Measurements from ENCODE around the gene ZNF695.
"Not testable (repeated sequence)": the region's sequence is repeated elsewhere in the genome, so short reads cannot be mapped to it uniquely, and the experiment has no call there.

The ZNF695 gene
- total RNA-seq: 0 to 0.07 reads per million in 2 donors

DNA sequence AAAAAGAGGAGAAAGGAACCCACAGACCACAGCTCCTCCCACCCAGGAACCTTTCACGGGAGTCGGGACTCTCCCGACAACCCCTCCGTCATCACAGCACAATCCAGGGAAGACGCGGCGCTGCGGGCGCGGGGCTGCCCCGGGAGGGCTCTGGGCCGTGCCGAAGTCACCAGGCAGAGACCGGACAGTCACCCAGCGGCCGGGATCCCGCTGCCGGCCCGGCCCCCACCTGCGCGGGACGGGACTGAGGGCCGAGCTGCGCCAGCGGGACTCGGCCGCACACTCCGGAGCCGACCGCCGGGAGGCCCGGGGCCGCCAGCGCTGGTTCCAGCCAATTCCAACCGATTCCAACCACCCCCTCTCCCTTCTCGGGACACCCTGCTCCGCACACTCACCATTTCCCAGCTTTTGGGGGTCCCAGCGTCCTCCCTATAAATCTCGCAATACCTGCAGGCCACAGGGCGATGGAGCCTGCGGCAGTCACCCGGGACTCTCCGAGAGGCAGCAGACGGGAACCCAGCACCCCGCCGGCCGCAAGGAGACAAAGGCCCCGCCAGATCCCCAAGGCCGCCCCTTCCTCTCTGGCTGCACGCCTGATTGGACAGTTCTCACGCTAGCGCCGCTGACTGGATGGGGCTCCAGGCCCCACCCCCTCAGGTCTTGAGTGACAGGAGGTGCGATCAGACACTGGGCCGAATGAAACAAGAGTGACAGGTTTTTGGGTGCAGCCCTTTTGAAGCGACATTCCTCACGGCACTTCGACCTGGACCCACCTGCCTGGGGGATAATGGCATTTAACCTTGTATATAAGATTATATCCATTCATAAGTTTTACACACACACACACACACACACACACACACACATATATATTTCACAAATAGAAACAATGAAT, at the start of gene ZNF695:
Gene ZNF695 (minus strand): TSS at position 547 of the 895 bp plus-strand sequence. CDS start 149 bp downstream, at position 398.
- DNase-seq: peak; percentile 4 to 67 (median 9)

- DNase-seq: no peak
Observed at GRCh38 chr1:247056071-247056470, 48.2 kb upstream of the ZNF695 start.

GRCh38 chr1:247054992-247055415, 47.1 kb upstream of the ZNF695 start:
- no peak for DNase-seq

GRCh38 chr1:247047702-247048101, 39.8 kb upstream of the ZNF695 start:
- DNase-seq: no peak

GRCh38 chr1:247047260-247047659, 39.4 kb upstream of the ZNF695 start:
- DNase-seq: no peak

- no peak for DNase-seq
Observed at GRCh38 chr1:247043406-247043805, 35.5 kb upstream of the ZNF695 start.

DNA sequence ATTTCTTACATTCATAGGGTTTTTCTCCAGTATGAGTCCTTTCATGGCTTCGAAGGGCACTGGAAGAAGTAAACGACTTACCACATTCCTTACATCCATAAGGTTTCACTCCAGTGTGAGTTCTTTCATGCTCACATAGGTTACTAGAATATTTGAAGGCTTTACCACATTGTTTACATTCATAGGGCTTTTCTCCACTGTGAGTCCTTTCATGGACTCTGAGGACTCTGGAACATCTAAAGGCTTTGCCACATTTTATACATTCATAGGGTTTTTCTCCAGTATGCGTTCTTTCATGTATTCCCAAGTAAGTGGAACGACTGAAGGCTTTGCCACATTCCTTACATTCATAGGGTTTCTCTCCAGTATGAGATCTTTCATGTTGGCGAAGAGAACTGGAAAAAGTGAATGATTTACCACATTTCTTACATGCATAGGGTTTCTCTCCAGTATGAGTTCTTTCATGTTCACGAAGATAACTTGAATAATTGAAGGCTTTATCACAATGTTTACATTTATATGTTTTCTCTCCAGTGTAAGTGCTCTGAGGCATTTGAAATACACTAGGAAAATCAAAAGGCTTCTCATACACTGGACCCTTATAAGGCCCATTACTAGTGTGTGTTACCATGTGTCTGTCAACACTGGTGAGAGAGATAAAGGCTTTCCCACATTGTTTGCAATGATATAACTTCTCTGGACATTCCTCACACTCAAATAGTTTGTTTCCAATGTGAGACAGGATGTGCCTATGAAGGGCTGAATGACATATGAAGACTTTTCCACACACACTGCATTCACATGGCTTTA, 29.9 kb upstream of the ZNF695 start:
- DNase-seq: no peak

DNA sequence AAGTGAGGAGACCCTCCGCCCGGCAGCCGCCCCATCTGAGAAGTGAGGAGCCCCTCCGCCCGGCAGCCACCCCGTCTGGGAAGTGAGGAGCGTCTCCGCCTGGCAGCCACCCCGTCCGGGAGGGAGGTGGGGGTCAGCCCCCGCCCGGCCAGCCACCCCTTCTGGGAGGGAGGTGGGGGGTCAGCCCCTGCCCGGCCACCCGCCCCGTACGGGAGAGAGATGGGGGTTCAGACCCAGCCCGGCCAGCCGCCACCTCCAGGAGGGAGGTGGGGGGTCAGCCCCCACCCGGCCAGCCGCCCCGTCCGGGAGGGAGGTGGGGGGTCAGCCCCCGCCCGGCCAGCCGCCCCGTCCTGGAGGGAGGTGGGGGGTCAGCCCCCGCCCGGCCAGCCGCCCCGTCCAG, 24.4 kb upstream of the ZNF695 start:
- DNase-seq: not testable (repeated sequence)

GRCh38 chr1:247024658-247025057, 16.8 kb upstream of the ZNF695 start:
- DNase-seq: not testable (repeated sequence)

DNA sequence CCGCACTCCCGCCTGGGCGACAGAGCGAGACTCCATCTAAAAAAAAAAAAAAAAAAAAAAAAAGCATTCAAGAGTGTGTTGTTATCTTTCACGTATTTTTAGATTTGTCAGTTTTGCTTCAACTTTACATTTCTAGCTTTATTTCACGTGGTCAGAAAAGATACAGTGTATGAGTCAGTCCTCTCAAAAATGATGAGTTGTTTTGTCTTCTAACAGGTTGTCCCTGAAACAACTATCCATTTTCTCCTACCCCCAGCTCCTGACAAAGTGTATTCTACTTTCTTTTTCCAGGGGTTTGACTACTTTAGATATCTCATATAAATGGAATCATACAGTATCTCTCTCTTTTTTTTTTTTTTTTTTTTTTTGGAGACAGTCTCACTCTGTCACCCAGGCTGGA, 5.5 kb upstream of the ZNF695 start:
- DNase-seq: no peak

DNA sequence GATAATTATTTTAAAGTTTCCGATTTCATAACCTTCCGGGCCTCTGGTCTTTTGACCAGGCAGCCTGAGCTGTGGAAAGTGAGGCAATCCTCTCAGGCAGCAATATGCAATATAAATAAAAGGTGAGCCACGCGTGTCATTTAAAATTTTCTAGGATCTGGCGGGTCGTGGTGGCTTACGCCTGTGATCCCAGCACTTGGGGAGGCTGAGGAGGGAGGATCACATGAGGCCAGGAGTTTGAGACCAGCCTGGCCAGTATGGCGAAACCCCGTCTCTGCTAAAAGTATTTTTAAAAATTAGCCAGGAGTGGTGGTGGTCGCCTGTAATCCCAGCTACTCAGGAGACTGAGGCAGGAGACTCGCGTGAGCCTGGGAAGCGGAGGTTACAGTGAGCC, 546 bp upstream of the ZNF695 start:
- no peak for DNase-seq

DNA sequence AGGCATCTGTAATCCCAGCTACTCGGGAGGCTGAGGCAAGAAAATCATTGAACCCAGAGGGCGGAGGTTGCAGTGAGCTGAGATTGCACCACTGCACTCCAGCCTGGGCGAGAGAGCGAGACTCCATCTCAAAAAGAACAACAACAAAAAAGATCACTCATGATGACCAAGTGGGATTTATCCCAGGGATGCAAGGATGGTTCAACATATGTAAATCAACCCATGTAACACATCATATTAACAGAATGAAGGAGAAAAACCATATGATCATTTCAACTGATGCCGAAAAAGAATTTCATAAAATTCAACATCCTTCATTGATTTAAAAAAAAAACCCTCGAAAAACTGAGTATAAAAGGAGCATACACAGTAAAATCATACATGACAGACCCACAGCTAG, 3.8 kb downstream of the ZNF695 start:
- DNase-seq: not testable (repeated sequence)

GRCh38 chr1:246989901-246990300, 18.0 kb downstream of the ZNF695 start:
- no peak for DNase-seq

DNA sequence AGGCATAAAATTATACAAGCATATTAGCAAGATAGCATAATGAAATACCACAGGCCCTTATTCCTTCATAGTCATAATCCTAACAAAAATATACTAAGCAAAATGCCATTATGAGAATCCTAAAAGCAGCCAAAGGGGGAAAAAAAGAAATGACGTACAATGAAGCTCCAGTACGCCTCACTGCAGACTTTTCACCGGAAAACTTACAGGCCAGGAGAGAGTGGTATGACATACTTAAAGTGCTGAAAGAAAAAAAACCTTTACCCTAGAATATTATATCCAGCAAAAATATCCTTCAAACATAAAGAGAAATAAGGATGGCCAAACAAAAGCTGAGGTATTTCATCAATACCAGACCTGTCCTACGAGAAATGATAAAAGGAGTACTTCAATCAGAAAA, 19.5 kb downstream of the ZNF695 start:
- no peak for DNase-seq

DNA sequence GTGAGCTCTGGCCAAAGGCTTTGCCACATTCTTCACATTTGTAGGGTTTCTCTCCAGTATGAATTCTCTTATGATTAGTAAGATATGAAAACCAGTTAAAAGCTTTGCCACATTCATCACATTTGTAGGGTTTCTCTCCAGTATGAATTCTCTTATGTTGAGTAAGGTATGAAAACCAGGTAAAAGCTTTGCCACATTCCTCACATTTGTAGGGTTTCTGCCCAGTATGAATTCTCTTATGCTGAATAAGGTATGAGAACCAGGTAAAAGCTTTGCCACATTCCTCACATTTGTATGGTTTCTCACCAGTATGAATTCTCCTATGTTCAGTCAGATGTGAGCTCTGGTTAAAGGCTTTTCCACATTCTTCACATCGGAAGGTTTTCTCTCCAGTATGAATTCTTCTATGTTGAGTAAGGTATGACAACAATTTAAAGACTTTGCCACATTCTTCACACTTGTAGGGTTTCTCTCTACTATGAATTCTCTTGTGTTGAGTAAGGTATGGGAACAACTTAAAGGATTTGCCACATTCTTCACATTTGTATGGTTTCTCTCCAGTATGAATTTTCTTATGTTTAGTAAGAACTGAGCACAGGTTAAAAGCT, 20.7 kb downstream of the ZNF695 start:
- DNase-seq: no peak

DNA sequence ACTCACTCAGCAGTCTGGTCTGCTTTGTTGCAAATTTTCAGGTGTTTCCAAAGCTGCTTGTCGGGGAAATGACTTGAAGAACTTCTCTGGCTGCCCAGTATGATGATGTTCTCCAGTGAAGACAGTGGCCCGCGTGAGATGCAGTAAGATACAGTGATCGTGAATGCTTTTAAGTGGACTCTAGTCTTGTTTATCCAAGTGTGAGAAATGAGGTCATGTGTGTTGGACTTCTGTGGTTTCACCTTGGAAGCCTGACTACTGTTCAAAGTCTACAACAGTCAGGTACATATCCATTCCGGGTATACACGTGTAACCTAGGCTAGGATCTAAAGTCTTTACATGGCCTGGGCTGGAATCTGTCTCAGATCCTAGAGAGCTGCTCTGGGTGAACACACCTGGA, 29.1 kb downstream of the ZNF695 start:
- DNase-seq: no peak

DNA sequence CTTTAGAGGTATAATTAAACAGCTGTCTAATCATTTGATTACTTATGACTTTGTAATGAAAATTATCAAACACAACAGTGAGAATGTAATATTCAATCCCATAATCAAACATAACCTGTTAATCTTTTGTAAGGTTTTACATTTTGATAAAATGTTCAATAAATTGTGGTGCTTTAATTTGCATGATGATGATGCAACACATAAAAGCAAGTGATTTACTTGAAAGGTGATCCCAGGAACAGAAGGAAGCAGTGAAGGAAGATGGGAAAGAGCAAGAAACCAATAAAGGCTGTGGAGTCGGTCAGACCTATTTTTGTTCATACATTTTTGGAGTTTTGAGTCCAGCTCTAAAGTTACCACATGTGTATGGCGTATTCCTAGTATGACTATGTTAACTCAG, 29.6 kb downstream of the ZNF695 start:
- DNase-seq: no peak

- no peak for DNase-seq
Observed at GRCh38 chr1:246971969-246972368, 35.9 kb downstream of the ZNF695 start.

- peak in 3 of 5 experiments; percentile 0 to 30 (median 8) for DNase-seq
Observed at GRCh38 chr1:246971090-246971721, 36.7 kb downstream of the ZNF695 start.

GRCh38 chr1:246969621-246970020, 38.2 kb downstream of the ZNF695 start:
- DNase-seq: no peak

DNA sequence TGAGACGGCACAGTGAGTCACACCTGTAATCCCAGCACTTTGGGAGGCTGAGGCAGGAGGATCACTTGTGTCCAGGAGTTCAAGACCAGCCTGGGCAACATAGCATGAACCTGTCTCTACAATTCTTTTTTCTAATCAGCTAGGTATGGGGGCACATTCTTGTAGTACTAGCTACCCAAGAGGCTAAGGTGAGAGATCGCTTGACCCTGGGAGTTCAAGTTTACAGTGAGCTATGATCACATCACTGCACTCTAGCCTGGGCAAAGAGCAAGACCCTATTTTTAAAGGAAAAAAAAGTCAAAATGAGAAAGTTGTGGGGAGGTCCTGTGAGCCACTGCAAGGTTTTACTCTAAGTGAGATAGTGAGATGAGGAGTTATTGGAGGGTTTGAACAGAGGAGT, 41.4 kb downstream of the ZNF695 start:
- no peak for DNase-seq

DNA sequence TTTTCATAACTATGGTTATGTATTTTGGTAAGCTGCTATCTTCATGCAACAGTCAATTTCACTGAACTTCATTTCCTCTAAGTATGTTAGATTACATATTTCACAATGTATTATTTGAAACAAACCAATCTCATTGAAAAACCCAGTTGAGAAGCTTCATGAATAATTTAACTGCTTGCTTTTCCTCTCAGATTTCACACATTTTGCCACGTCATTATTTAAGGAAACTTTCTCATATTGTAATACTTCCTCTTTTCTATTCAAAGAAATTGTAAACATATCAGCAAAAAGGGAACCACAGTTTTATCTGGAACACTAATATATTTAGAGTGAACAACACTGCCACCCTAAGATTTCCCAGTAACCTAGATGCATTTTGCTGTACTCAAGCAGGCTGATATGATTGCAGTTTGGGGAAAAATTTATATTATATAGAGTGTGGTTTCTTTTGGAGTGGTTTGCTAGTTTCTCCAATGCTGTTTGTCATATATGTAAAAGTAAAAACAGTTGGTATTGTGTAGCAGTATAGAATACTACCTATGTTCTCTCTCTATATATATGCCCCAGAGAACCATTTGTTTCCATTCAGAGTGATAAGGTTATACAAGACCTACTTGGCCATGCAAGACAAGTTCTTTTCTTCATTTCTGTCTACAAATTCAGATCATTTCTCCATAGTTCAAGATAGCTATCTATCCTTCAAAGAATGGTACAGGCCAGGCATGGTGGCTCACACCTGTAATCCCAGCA, 47.7 kb downstream of the ZNF695 start:
- no peak for DNase-seq
